Glutamatergic neuron (in vitro differentiated cells): Measurements from ENCODE around the gene POLR1A. TPM values are rescaled to one million over a fixed set of nuclear protein-coding genes. Genes with fewer than 3 reads are reported as not detected.

Source experiments
- DNase-seq: peaks from one replicate; pipeline ENCODE4 v3.0.0; 2022
- H3K27ac Mint-ChIP-seq: one replicate; pipeline ENCODE4 v1.8.0; 2020; ENCODE audit warnings: mild to moderate bottlenecking, mixed read lengths, inconsistent platforms; ENCODE audit not compliant: unreplicated experiment
- H3K27me3 Mint-ChIP-seq: one replicate; pipeline ENCODE4 v1.8.0; 2020; ENCODE audit warnings: mild to moderate bottlenecking, moderate library complexity, mixed read lengths, inconsistent platforms; ENCODE audit not compliant: unreplicated experiment
- H3K36me3 Mint-ChIP-seq: one replicate; pipeline ENCODE4 v1.8.0; 2020; ENCODE audit warnings: mild to moderate bottlenecking, mixed read lengths, inconsistent platforms; ENCODE audit not compliant: unreplicated experiment
- H3K4me1 Mint-ChIP-seq: one replicate; pipeline ENCODE4 v1.8.0; 2020; ENCODE audit warnings: mild to moderate bottlenecking, low read depth, mixed read lengths, inconsistent platforms; ENCODE audit not compliant: unreplicated experiment
- H3K4me3 Mint-ChIP-seq: one replicate; pipeline ENCODE4 v1.8.0; 2020; ENCODE audit warnings: mild to moderate bottlenecking, mixed read lengths, inconsistent platforms; ENCODE audit not compliant: unreplicated experiment
- H3K9me3 Mint-ChIP-seq: one replicate; pipeline ENCODE4 v1.8.0; 2020; ENCODE audit warnings: mild to moderate bottlenecking, moderate library complexity, mixed read lengths, inconsistent platforms; ENCODE audit not compliant: unreplicated experiment
- total RNA-seq: library from RNA; stranded (reverse); fragmentation: NEBNext Ultra II Directional; extraction: Animal tissue kit (Norgen Biotek cat#: 25700); gene quantifications from one replicate; pipeline ENCODE4 v1.2.1, GENCODE V29; 2021; ENCODE audit not compliant: unreplicated experiment
- TF ChIP-seq, protein P1 (sequence below): fragments of 200-600 bp; sonication (generic); IDR thresholded peaks from one replicate; pipeline ENCODE4 v1.5.0; 2021; ENCODE audit not compliant: partially characterized antibody, unreplicated experiment

The POLR1A gene
- total RNA-seq, 1 donor from 2014 or later: 34.7 TPM

DNA sequence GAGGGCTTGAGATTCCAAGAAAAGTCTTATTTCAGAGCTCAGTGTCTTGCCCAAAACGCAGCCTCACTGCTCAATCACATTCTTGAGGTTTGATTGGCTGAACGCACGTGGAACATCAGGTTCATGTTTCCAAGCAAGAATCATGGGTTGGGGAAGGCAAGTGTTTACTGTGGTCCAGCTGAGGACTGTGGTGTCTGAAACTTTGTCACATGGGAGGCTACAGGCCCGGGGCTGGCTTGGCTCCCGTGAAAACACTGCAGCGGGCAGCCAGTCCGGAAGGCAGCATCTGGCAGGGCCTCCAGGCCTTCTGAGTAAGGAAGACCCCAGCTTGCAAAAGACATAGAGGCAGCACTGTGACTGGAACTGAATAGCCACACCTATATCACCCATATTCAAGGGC lies 84.7 kb downstream of the POLR1A start:
- no peaks in the 10 kb centered on the region for H3K4me1 Mint-ChIP-seq
- no peak overlapping the region for H3K27ac Mint-ChIP-seq
- H3K27me3 Mint-ChIP-seq: no peaks in the 10 kb centered on the region
- DNase-seq: no peak
- H3K36me3 Mint-ChIP-seq: no peaks in the 10 kb centered on the region
- TF ChIP-seq, protein P1, sequence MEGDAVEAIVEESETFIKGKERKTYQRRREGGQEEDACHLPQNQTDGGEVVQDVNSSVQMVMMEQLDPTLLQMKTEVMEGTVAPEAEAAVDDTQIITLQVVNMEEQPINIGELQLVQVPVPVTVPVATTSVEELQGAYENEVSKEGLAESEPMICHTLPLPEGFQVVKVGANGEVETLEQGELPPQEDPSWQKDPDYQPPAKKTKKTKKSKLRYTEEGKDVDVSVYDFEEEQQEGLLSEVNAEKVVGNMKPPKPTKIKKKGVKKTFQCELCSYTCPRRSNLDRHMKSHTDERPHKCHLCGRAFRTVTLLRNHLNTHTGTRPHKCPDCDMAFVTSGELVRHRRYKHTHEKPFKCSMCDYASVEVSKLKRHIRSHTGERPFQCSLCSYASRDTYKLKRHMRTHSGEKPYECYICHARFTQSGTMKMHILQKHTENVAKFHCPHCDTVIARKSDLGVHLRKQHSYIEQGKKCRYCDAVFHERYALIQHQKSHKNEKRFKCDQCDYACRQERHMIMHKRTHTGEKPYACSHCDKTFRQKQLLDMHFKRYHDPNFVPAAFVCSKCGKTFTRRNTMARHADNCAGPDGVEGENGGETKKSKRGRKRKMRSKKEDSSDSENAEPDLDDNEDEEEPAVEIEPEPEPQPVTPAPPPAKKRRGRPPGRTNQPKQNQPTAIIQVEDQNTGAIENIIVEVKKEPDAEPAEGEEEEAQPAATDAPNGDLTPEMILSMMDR: no peak
- peaks cover 2% of the 10 kb centered on the region for H3K9me3 Mint-ChIP-seq
- no peak overlapping the region for H3K4me3 Mint-ChIP-seq

DNA sequence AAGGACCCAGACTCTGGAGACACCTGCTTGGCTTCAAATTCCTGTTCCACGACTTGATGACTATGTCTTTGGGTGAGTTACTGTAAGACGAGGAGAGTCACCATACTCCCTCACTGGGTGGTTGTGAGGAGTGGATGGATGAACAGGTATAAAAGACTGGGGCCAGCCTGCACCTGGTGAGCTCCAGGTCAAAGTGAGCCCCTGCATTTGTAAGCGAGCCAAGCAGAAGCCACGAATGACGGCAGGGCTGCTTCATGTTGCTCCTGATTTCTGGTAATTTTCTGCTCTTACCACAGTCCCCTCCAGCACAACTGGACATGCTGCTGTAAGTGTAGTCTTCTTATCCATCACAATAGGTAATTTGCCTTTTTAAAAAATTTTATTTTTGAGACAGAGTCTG lies 86.6 kb downstream of the POLR1A start:
- peaks cover 5% of the 10 kb centered on the region for H3K9me3 Mint-ChIP-seq
- no peak overlapping the region for H3K27ac Mint-ChIP-seq
- no peaks in the 10 kb centered on the region for H3K4me1 Mint-ChIP-seq
- TF ChIP-seq, protein P1: no peak
- H3K27me3 Mint-ChIP-seq: no peaks in the 10 kb centered on the region
- H3K4me3 Mint-ChIP-seq: no peak overlapping the region
- no peak for DNase-seq
- H3K36me3 Mint-ChIP-seq: peaks cover 7% of the 10 kb centered on the region

DNA sequence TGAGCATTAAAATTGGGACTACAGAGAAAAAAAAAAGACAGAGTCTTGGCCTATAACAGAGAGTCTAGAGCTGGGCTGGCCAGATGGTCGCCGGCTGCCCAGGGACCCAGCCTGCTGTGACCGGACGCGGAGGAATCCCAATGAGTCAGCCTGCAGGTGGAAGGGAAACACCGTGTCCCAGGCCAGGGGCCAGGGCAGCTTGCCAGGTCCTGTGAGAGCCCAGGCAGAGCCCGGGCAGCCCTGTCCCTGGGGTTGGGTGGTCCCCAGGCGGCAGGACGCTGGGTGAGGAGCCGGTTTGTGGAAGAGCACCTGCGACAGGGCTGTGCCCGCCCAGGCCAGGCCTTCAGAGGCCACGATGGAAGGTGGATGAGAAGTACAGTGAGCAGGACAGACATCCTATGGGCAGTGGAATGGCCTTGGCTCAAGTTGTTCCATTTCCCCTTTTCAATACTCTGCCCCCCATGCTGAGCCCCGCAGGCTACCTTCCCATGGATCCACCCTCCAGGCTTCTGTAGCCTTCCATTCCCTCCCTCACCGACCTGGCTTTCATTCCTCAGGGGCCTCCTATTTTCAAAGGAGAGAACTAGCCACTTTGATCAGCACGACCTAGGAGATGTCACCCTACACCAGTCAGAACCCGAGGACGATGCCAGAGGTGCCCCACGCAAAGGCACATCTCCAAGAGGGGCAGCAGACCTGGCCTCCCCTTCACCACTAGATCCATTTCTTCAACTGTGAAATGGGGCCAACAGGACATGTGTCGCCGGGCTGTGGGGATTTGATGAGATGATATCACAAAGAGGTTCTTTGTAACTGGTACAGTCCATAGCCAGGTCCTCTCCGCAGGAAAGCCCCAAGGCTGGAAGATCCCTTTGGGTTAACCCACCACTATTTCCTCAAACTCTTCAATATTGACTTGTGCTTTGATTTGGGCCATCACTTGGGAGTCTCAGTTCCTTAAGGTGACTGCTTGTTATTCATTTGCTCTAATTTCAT lies 87.5 kb downstream of the POLR1A start:
- no peak for DNase-seq
- no peak overlapping the region for H3K27ac Mint-ChIP-seq
- TF ChIP-seq, protein P1: no peak
- peaks cover 4% of the 10 kb centered on the region for H3K27me3 Mint-ChIP-seq
- peaks cover 12% of the 10 kb centered on the region for H3K9me3 Mint-ChIP-seq
- no peak overlapping the region for H3K4me3 Mint-ChIP-seq
- peaks cover 14% of the 10 kb centered on the region for H3K36me3 Mint-ChIP-seq
- no peaks in the 10 kb centered on the region for H3K4me1 Mint-ChIP-seq

DNA sequence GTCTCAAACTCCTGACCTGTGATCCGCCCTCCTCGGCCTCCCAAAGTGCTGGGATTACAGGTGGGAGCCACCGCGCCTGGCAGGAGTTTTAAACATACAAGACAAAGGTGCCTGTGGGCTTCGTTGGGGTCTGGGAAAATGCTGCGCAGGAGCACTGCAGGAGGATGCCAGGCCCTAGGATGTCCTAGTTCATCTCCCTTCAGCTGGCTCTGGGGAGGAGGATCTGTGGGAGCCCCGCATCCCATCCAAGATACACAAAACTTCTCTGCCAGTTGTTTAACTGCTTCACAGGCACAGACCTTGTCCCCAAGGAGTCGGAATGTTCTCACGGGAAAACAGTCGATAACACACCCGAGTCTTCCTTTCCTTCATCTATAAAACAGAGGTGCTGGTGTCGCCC lies 89.1 kb downstream of the POLR1A start:
- no peak overlapping the region for H3K4me3 Mint-ChIP-seq
- TF ChIP-seq, protein P1: no peak
- no peaks in the 10 kb centered on the region for H3K4me1 Mint-ChIP-seq
- no peak for DNase-seq
- peaks cover 14% of the 10 kb centered on the region for H3K36me3 Mint-ChIP-seq
- H3K9me3 Mint-ChIP-seq: peaks cover 16% of the 10 kb centered on the region
- no peak overlapping the region for H3K27ac Mint-ChIP-seq
- H3K27me3 Mint-ChIP-seq: peaks cover 7% of the 10 kb centered on the region

DNA sequence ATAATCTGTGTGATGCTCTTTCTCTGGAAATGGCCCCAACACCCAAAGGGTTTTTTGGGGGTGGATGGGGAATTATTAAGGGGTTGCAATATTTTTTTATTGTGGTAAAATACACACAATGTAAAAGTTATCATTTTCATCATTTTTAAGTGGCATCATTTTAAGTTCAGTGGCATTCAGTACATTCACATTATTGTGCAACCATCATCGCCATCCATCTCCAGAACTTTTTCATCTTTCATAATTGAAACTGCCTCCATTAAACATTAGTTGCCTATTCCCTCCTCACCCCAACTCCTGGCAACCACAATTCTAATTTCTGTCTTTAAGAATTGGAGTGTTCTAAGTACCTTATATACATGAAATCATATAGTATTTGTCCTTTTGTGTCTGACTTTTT lies 90.0 kb downstream of the POLR1A start:
- peaks cover 7% of the 10 kb centered on the region for H3K27me3 Mint-ChIP-seq

More for the DNA sequence above, 90.0 kb downstream of the POLR1A start:
- Mint-ChIP-seq H3K27ac (no peak overlapping the region), H3K9me3 (peaks cover 16% of the 10 kb centered on the region), H3K4me3 (no peak overlapping the region), H3K36me3 (peaks cover 14% of the 10 kb centered on the region), H3K4me1 (no peaks in the 10 kb centered on the region)
- TF ChIP-seq, protein P1: no peak
- no peak for DNase-seq
